Measurements from ENCODE around the gene RANBP17. TPM values are rescaled to one million over a fixed set of nuclear protein-coding genes. Genes with fewer than 3 reads are reported as not detected.

Gene RANBP17
- polyA plus RNA-seq, 1 of the 3 experiments (the other 2 are of a cell fraction) = 6.0 TPM

- no peak for TF ChIP-seq GABPA (IDR thresholded peaks at IDR 0.05; ENCODE audit: low read depth)
- no peak for TF ChIP-seq CTCF (IDR thresholded peaks at IDR 0.05)
- TF ChIP-seq POLR2AphosphoS5 (IDR thresholded peaks at IDR 0.05; ENCODE audit: low read depth, low read length) = no peak
- no peak for TF ChIP-seq RXRA (IDR thresholded peaks at IDR 0.05; ENCODE audit: borderline replicate concordance, low read depth)
- no peak for TF ChIP-seq NRF1 (IDR thresholded peaks at IDR 0.05; ENCODE audit: low read depth, low read length)
- TF ChIP-seq GATA2 (CRISPR knock-in tag; IDR thresholded peaks at IDR 0.05) = no peak
- Histone ChIP-seq H3K36me3 (replicated peaks in 1 of 2; ENCODE audit: control insufficient read depth in 1 of 2, insufficient read depth in 2 of 2, low read length in 1 of 2) (no peaks in the 10 kb centered on the region), H3K4me1 (ENCODE audit: control insufficient read depth in 1 of 2, insufficient read depth in 2 of 2, low read depth in 1 of 2, low read length in 1 of 2) (peaks cover 0 to 11% of the 10 kb centered on the region in 2 experiments; a peak in 2 of 4 replicates), H4K20me1 (ENCODE audit: insufficient read depth) (no peaks in the 10 kb centered on the region), H3K9me3 (no peaks in the 10 kb centered on the region), H3F3A (replicated peaks; ENCODE audit: insufficient read depth) (no peaks in the 10 kb centered on the region), H3K79me2 (ENCODE audit: insufficient read depth) (no peaks in the 10 kb centered on the region), H3K4me2 (no peak overlapping the region), H3K9me2 (no peaks in the 10 kb centered on the region), H2AFZ (ENCODE audit: low read depth) (no peak overlapping the region), H3K9ac (no peak overlapping the region), H3K27ac (ENCODE audit: low read depth in 2 of 2, low read length in 1 of 2) (no peak overlapping the region), H3K4me3 (ENCODE audit: low read depth in 2 of 2, low read length in 1 of 2) (no peak overlapping the region), H3K27me3 (ENCODE audit: insufficient read depth) (no peaks in the 10 kb centered on the region)
- WGBS (ENCODE audit: low lambda C conversion rate) = 98% methylated on average over 4 of the region's 4 CpGs
- DNase-seq = no peak
- CTCF ChIA-PET = interaction anchor here (1.6 to 1.8 kb wide), 2 partner anchors 38 to 490 kb away, joined by 3 to 4 read pairs; no protein-coding TSS in a partner anchor
- POLR2A ChIA-PET = no interaction called here
These were observed 266.3 kb downstream of the RANBP17 start for GRCh38 chr5:171128136-171128535.

- no peak overlapping the region for H3K4me3 ChIP-seq (ENCODE audit: low read depth in 2 of 2, low read length in 1 of 2)
- no peaks in the 10 kb centered on the region for H3K9me2 ChIP-seq
- H3K27me3 ChIP-seq (ENCODE audit: insufficient read depth) = no peaks in the 10 kb centered on the region
- H4K20me1 ChIP-seq (ENCODE audit: insufficient read depth) = no peaks in the 10 kb centered on the region
- ChIA-PET POLR2A (no interaction called here), CTCF (interaction anchor here (0.8 to 1.8 kb wide), 3 partner anchors 16 to 491 kb away, joined by 3 to 5 read pairs (median 4); no protein-coding TSS in a partner anchor)
- no peaks in the 10 kb centered on the region for H3K9me3 ChIP-seq
- WGBS (ENCODE audit: low lambda C conversion rate) = 82% methylated on average over 5 of the region's 5 CpGs
- H3K4me1 ChIP-seq (ENCODE audit: control insufficient read depth in 1 of 2, insufficient read depth in 2 of 2, low read depth in 1 of 2, low read length in 1 of 2) = peaks cover 0 to 11% of the 10 kb centered on the region in 2 experiments; a peak in 2 of 4 replicates
- H3F3A ChIP-seq (replicated peaks; ENCODE audit: insufficient read depth) = no peaks in the 10 kb centered on the region
- no peak overlapping the region for H2AFZ ChIP-seq (ENCODE audit: low read depth)
- no peaks in the 10 kb centered on the region for H3K36me3 ChIP-seq (replicated peaks in 1 of 2; ENCODE audit: control insufficient read depth in 1 of 2, insufficient read depth in 2 of 2, low read length in 1 of 2)
- no peak for DNase-seq
- no peak overlapping the region for H3K4me2 ChIP-seq
- no peak overlapping the region; a peak in 1 of 4 replicates for H3K27ac ChIP-seq (ENCODE audit: low read depth in 2 of 2, low read length in 1 of 2)
- no peaks in the 10 kb centered on the region for H3K79me2 ChIP-seq (ENCODE audit: insufficient read depth)
- no peak overlapping the region for H3K9ac ChIP-seq
- TF ChIP-seq GATA2 (CRISPR knock-in tag; IDR thresholded peaks at IDR 0.05) (no peak), RFX5 (IDR thresholded peaks at IDR 0.05; ENCODE audit: low read length) (no peak), RXRA (IDR thresholded peaks at IDR 0.05; ENCODE audit: borderline replicate concordance, low read depth) (no peak), MXI1 (IDR thresholded peaks at IDR 0.05; ENCODE audit: low read depth, low read length) (no peak), JUND (IDR thresholded peaks at IDR 0.05) (no peak), MEF2A (IDR thresholded peaks at IDR 0.05; ENCODE audit: borderline replicate concordance, low read depth) (no peak), NRF1 (IDR thresholded peaks at IDR 0.05; ENCODE audit: low read depth, low read length) (no peak), ELF1 (IDR thresholded peaks at IDR 0.05) (no peak), EP300 (IDR thresholded peaks at IDR 0.05; ENCODE audit: borderline replicate concordance in 1 of 2, low read depth in 1 of 2, low read length in 1 of 2) (no peak), TAF1 (IDR thresholded peaks at IDR 0.05; ENCODE audit: borderline replicate concordance, low read depth, low read length) (no peak), SMC3 (IDR thresholded peaks at IDR 0.05; ENCODE audit: low read depth, low read length) (no peak), GABPA (IDR thresholded peaks at IDR 0.05; ENCODE audit: low read depth) (no peak), YY1 (IDR thresholded peaks at IDR 0.05; ENCODE audit: low read depth) (no peak), CTCF (IDR thresholded peaks at IDR 0.05) (no peak)
- TF ChIP-seq, protein P1, sequence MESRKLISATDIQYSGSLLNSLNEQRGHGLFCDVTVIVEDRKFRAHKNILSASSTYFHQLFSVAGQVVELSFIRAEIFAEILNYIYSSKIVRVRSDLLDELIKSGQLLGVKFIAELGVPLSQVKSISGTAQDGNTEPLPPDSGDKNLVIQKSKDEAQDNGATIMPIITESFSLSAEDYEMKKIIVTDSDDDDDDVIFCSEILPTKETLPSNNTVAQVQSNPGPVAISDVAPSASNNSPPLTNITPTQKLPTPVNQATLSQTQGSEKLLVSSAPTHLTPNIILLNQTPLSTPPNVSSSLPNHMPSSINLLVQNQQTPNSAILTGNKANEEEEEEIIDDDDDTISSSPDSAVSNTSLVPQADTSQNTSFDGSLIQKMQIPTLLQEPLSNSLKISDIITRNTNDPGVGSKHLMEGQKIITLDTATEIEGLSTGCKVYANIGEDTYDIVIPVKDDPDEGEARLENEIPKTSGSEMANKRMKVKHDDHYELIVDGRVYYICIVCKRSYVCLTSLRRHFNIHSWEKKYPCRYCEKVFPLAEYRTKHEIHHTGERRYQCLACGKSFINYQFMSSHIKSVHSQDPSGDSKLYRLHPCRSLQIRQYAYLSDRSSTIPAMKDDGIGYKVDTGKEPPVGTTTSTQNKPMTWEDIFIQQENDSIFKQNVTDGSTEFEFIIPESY (IDR thresholded peaks at IDR 0.05; ENCODE audit: borderline replicate concordance, low read depth) = no peak
- TF ChIP-seq, protein P2, sequence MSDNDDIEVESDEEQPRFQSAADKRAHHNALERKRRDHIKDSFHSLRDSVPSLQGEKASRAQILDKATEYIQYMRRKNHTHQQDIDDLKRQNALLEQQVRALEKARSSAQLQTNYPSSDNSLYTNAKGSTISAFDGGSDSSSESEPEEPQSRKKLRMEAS (IDR thresholded peaks at IDR 0.05; ENCODE audit: low read depth) = no peak
- TF ChIP-seq, protein P3, sequence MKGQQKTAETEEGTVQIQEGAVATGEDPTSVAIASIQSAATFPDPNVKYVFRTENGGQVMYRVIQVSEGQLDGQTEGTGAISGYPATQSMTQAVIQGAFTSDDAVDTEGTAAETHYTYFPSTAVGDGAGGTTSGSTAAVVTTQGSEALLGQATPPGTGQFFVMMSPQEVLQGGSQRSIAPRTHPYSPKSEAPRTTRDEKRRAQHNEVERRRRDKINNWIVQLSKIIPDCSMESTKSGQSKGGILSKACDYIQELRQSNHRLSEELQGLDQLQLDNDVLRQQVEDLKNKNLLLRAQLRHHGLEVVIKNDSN (IDR thresholded peaks at IDR 0.05; ENCODE audit: borderline replicate concordance, low read depth) = no peak
- TF ChIP-seq, protein P4, sequence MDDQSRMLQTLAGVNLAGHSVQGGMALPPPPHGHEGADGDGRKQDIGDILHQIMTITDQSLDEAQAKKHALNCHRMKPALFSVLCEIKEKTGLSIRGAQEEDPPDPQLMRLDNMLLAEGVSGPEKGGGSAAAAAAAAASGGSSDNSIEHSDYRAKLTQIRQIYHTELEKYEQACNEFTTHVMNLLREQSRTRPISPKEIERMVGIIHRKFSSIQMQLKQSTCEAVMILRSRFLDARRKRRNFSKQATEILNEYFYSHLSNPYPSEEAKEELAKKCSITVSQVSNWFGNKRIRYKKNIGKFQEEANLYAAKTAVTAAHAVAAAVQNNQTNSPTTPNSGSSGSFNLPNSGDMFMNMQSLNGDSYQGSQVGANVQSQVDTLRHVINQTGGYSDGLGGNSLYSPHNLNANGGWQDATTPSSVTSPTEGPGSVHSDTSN (IDR thresholded peaks at IDR 0.05) = no peak
These were observed 267.5 kb downstream of the RANBP17 start for GRCh38 chr5:171129308-171129707.

All from SK-N-SH (cell line).